Measurements from ENCODE around the gene LRCH1.

- TF ChIP-seq NR2F2 (IDR thresholded peaks at IDR 0.05), result peak; percentile 98
- TF ChIP-seq CTCF (IDR thresholded peaks at IDR 0.05; ENCODE audit: low read depth, low read length, missing input control), result no peak
- no peak for TF ChIP-seq EGR1 (IDR thresholded peaks at IDR 0.05; ENCODE audit: low read depth in 2 of 2)
- no peak for TF ChIP-seq REST (IDR thresholded peaks at IDR 0.05)
Observed at GRCh38 chr13:46520166-46520565, 32.8 kb upstream of the LRCH1 start.
